Neural progenitor cell (in vitro differentiated cells): Measurements from ENCODE around the gene VPS37D. TPM values are rescaled to one million over a fixed set of nuclear protein-coding genes. Genes with fewer than 3 reads are reported as not detected.
"Not testable (repeated sequence)": the region's sequence is repeated elsewhere in the genome, so short reads cannot be mapped to it uniquely, and the experiment has no call there.

Experiments
- DNase-seq: peaks from one replicate; pipeline ENCODE4 v3.0.0-alpha.2; 2016; ENCODE audit warnings: low spot score
- H2AFZ ChIP-seq: fragments of 200-600 bp; sonication (generic); replicated peaks from 2 replicates; pipeline ENCODE4 v1.6.1; 2016; ENCODE audit warnings: antibody characterized with exemption
- H3F3A ChIP-seq: fragments of 200-600 bp; sonication (generic); 2 replicates; pipeline ENCODE4 v1.6.1; 2016; ENCODE audit warnings: antibody characterized with exemption, low read depth
- H3K27ac ChIP-seq: fragments of 200-600 bp; sonication (generic); 2 replicates; pipeline ENCODE4 v1.5.1; 2016; ENCODE audit warnings: mild to moderate bottlenecking
- H3K27me3 ChIP-seq: fragments of 200-600 bp; sonication (generic); 2 replicates; pipeline ENCODE4 v1.6.1; 2016; ENCODE audit warnings: mild to moderate bottlenecking, moderate library complexity
- H3K36me3 ChIP-seq: fragments of 200-600 bp; sonication (generic); 2 replicates; pipeline ENCODE4 v1.5.1; 2016
- H3K4me1 ChIP-seq: fragments of 200-600 bp; sonication (generic); 2 replicates; pipeline ENCODE4 v1.6.1; 2016; ENCODE audit warnings: mixed run types
- H3K4me2 ChIP-seq: fragments of 200-600 bp; sonication (generic); 2 replicates; pipeline ENCODE4 v1.6.1; 2016
- H3K4me3 ChIP-seq: fragments of 200-600 bp; sonication (generic); 2 replicates; pipeline ENCODE4 v1.5.1; 2016
- H3K79me2 ChIP-seq: fragments of 200-600 bp; sonication (generic); 2 replicates; pipeline ENCODE4 v1.6.1; 2016; ENCODE audit warnings: low read depth
- H3K9ac ChIP-seq: fragments of 200-600 bp; sonication (generic); 2 replicates; pipeline ENCODE4 v1.6.1; 2016
- H3K9me3 ChIP-seq: fragments of 200-600 bp; sonication (generic); 2 replicates; pipeline ENCODE4 v1.5.1; 2016; ENCODE audit warnings: low read depth
- H4K20me1 ChIP-seq: fragments of 200-600 bp; sonication (generic); 2 replicates; pipeline ENCODE4 v1.6.1; 2016; ENCODE audit warnings: low read depth
- H3K27ac Mint-ChIP-seq: 3 replicates; pipeline ENCODE4 v1.8.0; 2021; ENCODE audit warnings: mixed read lengths
- H3K27me3 Mint-ChIP-seq: 2 replicates; pipeline ENCODE4 v1.8.0; 2022; ENCODE audit warnings: low read depth, mild to moderate bottlenecking, inconsistent platforms, moderate library complexity, mixed read lengths; ENCODE audit not compliant: insufficient read depth
- H3K36me3 Mint-ChIP-seq: 3 replicates; pipeline ENCODE4 v1.8.0; 2021; ENCODE audit warnings: mixed read lengths
- H3K4me1 Mint-ChIP-seq: 3 replicates; pipeline ENCODE4 v1.8.0; 2021; ENCODE audit warnings: mixed read lengths
- H3K4me3 Mint-ChIP-seq: 3 replicates; pipeline ENCODE4 v1.8.0; 2021; ENCODE audit warnings: mild to moderate bottlenecking, moderate library complexity, mixed read lengths
- H3K9me3 Mint-ChIP-seq: 3 replicates; pipeline ENCODE4 v1.8.0; 2020; ENCODE audit warnings: mixed read lengths
- EZH2 ChIP-seq: fragments of 200-600 bp; sonication (generic); IDR thresholded peaks from 2 replicates; pipeline ENCODE4 v1.6.1; 2017; ENCODE audit warnings: antibody characterized with exemption, mild to moderate bottlenecking, moderate library complexity
- EZH2phosphoT487 ChIP-seq: fragments of 200-600 bp; sonication (generic); IDR thresholded peaks from 2 replicates; pipeline ENCODE4 v1.6.1; 2017; ENCODE audit warnings: antibody characterized with exemption
- total RNA-seq: library from RNA; depleted of rRNA; stranded (reverse); fragments of >200 nt; gene quantifications from 2 replicates; pipeline ENCODE4 v1.2.3, GENCODE V29; 2015; ENCODE audit warnings: low replicate concordance
- TF ChIP-seq, protein P1 (sequence below): fragments of 200-600 bp; sonication (generic); IDR thresholded peaks from 2 replicates; pipeline ENCODE4 v1.5.1; 2017; ENCODE audit warnings: antibody characterized with exemption, mild to moderate bottlenecking

VPS37D gene
- total RNA-seq, 1 donor from 2014 or later: 7.0 TPM

DNA sequence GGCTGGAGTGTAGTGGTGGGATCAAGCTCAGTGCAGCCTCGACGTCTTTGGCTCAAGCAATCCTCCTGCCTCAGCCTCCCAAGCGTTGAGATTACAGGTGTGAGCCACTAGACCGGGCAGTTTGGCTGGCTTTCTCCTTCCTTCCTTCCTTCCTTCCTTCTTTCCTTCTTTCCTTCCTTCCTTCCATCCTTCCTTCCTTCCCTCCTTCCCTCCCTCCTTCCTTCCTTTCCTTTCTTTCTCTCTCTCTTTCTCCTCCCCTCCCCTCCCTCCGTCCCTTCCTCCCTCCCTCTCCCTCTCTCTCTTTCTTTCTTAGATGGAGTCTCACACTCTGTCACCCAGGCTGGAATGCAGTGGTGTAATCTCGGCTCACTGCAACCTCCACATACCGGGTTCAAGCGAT is 7.6 kb upstream of the VPS37D start:
- H3K4me1 Mint-ChIP-seq: peaks cover 7% of the 10 kb centered on the region
- no peak overlapping the region for H3K9ac ChIP-seq
- H3K27me3 ChIP-seq: peaks cover 6% of the 10 kb centered on the region
- TF ChIP-seq, protein P1, sequence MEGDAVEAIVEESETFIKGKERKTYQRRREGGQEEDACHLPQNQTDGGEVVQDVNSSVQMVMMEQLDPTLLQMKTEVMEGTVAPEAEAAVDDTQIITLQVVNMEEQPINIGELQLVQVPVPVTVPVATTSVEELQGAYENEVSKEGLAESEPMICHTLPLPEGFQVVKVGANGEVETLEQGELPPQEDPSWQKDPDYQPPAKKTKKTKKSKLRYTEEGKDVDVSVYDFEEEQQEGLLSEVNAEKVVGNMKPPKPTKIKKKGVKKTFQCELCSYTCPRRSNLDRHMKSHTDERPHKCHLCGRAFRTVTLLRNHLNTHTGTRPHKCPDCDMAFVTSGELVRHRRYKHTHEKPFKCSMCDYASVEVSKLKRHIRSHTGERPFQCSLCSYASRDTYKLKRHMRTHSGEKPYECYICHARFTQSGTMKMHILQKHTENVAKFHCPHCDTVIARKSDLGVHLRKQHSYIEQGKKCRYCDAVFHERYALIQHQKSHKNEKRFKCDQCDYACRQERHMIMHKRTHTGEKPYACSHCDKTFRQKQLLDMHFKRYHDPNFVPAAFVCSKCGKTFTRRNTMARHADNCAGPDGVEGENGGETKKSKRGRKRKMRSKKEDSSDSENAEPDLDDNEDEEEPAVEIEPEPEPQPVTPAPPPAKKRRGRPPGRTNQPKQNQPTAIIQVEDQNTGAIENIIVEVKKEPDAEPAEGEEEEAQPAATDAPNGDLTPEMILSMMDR: no peak
- TF ChIP-seq EZH2 (no peak), EZH2phosphoT487 (no peak)
- peaks cover 10% of the 10 kb centered on the region for H3K9me3 Mint-ChIP-seq
- no peak for DNase-seq
- H3K4me2 ChIP-seq: no peak overlapping the region
- peaks cover 7% of the 10 kb centered on the region for H3K4me1 ChIP-seq
- no peak overlapping the region for H3K4me3 ChIP-seq
- peaks cover 14% of the 10 kb centered on the region for H3F3A ChIP-seq
- no peaks in the 10 kb centered on the region for H4K20me1 ChIP-seq
- H3K27ac Mint-ChIP-seq: no peak overlapping the region
- H3K36me3 ChIP-seq: no peaks in the 10 kb centered on the region
- no peak overlapping the region for H3K4me3 Mint-ChIP-seq
- H2AFZ ChIP-seq: no peak overlapping the region
- peaks cover 5% of the 10 kb centered on the region for H3K9me3 ChIP-seq
- peaks cover 13% of the 10 kb centered on the region for H3K27me3 Mint-ChIP-seq
- H3K36me3 Mint-ChIP-seq: no peaks in the 10 kb centered on the region
- no peak overlapping the region for H3K27ac ChIP-seq
- H3K79me2 ChIP-seq: no peaks in the 10 kb centered on the region

DNA sequence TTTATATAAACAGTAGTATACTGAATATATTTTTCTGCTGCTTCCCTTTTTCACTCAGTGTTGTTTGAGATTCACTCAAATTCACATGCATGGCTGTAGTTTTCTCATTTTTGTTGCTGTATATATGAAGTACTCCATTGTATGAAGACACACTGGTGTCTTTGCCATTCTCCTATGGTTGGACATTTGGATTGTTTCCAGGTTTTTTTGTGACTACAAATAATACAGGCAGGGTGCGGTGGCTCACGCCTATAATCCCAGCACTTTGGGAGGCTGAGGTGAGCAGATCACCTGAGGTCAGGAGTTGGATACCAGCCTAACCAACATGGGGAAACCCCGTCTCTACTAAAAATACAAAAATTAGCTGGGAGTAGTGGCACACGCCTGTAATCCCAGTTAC is 7.0 kb upstream of the VPS37D start:
- H3K36me3 ChIP-seq, H3K4me2 ChIP-seq, H3K36me3 Mint-ChIP-seq, H3K4me1 ChIP-seq, H3K4me3 ChIP-seq, H3K4me3 Mint-ChIP-seq, H3K27me3 ChIP-seq, DNase-seq, H3K9me3 Mint-ChIP-seq, H4K20me1 ChIP-seq, H3K79me2 ChIP-seq, H2AFZ ChIP-seq, H3K9ac ChIP-seq, H3K27ac ChIP-seq, H3K9me3 ChIP-seq: not testable (repeated sequence)
- Mint-ChIP-seq H3K27me3 (peaks cover 12% of the 10 kb centered on the region), H3K4me1 (peaks cover 11% of the 10 kb centered on the region), H3K27ac (peak overlapping the region; percentile 63)
- H3F3A ChIP-seq: peaks cover 19% of the 10 kb centered on the region

DNA sequence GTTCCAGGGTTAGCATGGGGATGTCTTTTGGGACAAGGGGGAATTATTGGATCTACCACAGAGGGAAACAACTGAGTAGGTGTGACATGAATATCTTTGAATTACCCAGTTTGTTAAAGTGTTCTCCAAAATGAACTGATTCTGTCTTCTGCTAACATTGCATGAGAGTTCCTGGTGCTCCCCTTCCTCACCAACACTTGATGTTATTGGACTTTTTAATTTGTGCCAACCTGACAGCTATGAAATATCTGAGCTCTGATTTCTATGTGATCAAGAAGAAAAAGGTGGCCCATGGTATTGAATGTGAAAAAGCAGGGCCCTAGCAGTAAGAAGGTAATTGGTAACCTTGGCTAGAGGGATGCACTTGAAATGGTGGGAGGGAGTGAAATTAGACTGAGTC is 4.6 kb upstream of the VPS37D start:
- Histone ChIP-seq H2AFZ (no peak overlapping the region), H3F3A (peaks cover 30% of the 10 kb centered on the region), H4K20me1 (no peaks in the 10 kb centered on the region), H3K9me3 (peaks cover 5% of the 10 kb centered on the region), H3K27me3 (peaks cover 6% of the 10 kb centered on the region), H3K4me1 (peaks cover 7% of the 10 kb centered on the region), H3K9ac (no peak overlapping the region), H3K36me3 (no peaks in the 10 kb centered on the region), H3K4me3 (no peak overlapping the region), H3K4me2 (no peak overlapping the region), H3K27ac (no peak overlapping the region), H3K79me2 (no peaks in the 10 kb centered on the region)
- Mint-ChIP-seq H3K36me3 (no peaks in the 10 kb centered on the region), H3K4me3 (peak overlapping the region; percentile 24), H3K27me3 (peaks cover 17% of the 10 kb centered on the region), H3K27ac (no peak overlapping the region), H3K9me3 (peaks cover 7% of the 10 kb centered on the region), H3K4me1 (peaks cover 14% of the 10 kb centered on the region)
- no peak for DNase-seq
- TF ChIP-seq, protein P1: no peak
- TF ChIP-seq EZH2: no peak
- no peak for TF ChIP-seq EZH2phosphoT487

DNA sequence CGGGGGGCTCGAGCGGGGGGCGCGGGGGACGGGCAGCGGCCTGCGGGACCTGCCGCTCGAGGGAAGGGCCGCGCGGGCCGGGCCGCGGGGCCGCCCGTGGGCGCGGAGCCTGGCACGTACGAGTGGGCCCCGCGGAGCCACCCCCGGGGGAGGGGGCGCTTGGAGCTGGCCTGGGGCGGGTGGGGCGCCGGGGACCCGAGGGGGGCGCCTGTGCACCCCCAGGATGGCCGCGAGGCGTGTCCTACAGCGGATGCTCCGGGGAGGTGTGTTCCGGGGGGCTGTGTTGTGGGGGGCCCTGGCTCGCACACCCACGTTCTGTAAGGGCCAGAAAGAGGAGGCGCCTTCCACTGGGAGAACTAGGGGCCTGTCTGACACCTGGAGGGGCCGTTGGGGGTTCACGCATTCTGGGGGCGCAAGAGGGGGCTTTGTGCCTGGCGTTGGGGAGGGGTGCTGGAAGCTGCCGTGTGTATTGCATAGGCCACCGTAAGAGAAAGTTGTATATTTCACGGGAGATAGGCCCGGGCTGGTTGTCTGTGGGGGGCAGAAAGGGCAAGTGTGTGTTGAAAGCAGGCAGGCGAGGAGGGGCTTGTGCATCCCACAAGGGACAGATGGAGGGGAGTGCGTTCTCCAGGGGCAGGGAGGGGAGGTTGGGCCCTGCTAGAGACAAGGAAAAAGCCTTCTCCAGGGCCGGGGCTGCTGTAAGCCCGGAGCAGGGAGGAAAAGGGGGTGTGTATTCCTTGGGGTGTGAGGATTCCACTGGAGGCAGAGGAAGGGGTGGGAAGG is 663 bp downstream of the VPS37D start:
- Histone ChIP-seq H4K20me1 (peaks cover 18% of the 10 kb centered on the region), H3K27me3 (no peaks in the 10 kb centered on the region), H3K4me1 (peaks cover 15% of the 10 kb centered on the region), H3K79me2 (no peaks in the 10 kb centered on the region), H3K36me3 (no peaks in the 10 kb centered on the region), H3F3A (peaks cover 27% of the 10 kb centered on the region), H3K9ac (peak overlapping the region; percentile 79), H3K9me3 (peaks cover under 1% of the 10 kb centered on the region), H3K4me3 (peak overlapping the region; percentile 96), H3K27ac (no peak overlapping the region), H2AFZ (peak overlapping the region; percentile 57), H3K4me2 (peak overlapping the region; percentile 98)
- peaks cover under 1% of the 10 kb centered on the region for H3K9me3 Mint-ChIP-seq
- H3K4me3 Mint-ChIP-seq: peak overlapping the region; percentile 96
- peak; percentile 66 for DNase-seq
- H3K27me3 Mint-ChIP-seq: peaks cover 9% of the 10 kb centered on the region
- peaks cover 26% of the 10 kb centered on the region for H3K4me1 Mint-ChIP-seq
- peaks cover 7% of the 10 kb centered on the region for H3K36me3 Mint-ChIP-seq
- peak overlapping the region; percentile 88 for H3K27ac Mint-ChIP-seq
- TF ChIP-seq EZH2phosphoT487 (no peak), EZH2 (no peak)
- TF ChIP-seq, protein P1: no peak
